Stimulated activated CD8-positive, alpha-beta memory T cell treated with anti-CD3 and anti-CD28 coated beads, Interleukin-2, amount 100 ng/mL, for 48 hours (primary cell): ENCODE data around the gene HOXA1.
"Not testable (repeated sequence)": the region's sequence is repeated elsewhere in the genome, so short reads cannot be mapped to it uniquely, and the experiment has no call there.

Experiments
- DNase-seq, 2 donors: peaks; one replicate each; pipeline ENCODE4 v3.0.0-alpha.2; 2020; ENCODE audit warnings: low read depth in 2 of 2

HOXA1 gene

DNA sequence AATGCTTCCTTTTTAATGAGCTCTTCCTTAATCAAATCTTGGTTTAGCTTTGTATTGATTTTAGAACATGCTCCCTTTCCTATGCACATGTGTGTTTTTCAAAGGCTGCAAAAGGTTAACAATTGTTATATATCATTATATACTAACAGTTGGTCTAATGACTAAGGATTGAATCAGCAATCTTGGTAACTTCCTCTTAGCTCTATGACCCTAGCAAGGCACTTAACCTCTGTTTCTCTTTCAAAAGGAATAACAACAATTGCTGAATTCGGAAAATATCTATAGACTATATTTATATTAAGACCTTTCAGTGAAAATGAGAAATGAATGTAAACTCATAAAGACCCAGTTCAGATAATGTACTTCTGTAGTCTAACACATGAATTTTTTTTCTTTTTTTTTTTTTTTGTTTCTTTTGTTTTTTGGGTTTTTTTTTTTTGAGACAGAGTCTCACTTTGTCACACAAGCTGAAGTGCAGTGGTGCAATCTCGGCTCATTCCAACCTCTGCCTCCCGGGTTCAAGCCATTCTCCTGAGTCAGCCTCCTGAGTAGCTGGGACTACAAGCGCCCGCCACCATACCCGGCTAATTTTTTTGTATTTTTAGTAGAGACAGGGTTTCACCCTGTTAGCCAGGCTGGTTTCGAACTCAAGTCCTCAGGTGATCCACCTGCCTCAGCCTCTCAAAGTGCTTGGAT is 48.8 kb downstream of the HOXA1 start:
- DNase-seq = no peak

DNA sequence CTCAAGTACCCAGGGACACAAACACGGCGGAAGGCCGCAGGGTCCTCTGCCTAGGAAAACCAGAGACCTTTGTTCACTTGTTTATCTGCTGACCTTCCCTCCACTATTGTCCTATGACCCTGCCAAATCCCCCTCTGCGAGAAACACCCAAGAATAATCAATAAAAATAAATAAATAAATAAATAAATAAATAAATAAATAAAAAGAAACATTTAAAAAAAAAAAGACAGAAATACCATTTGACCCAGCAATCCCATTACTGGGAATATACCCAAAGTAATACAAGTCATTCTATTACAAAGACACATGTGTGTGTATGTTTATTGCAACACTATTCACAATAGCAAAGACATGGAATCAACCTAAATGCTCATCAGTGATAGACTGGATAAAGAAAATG is 49.8 kb downstream of the HOXA1 start:
- DNase-seq = not testable (repeated sequence)

DNA sequence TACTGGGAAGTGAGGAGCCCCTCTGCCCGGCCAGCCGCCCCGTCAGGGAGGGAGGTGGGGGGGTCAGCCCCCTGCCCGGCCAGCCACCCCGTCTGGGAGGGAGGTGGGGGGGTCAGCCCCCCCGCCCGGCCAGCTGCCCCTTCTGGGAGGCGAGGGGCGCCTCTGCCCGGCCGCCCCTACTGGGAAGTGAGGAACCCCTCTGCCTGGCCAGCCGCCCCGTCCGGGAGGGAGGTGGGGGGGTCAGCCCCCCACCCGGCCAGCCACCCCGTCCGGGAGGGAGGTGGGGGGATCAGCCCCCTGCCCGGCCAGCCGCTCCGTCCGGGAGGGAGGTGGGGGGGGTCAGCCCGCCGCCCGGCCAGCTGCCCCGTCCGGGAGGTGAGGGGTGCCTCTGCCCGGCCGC is 50.7 kb downstream of the HOXA1 start:
- not testable (repeated sequence) for DNase-seq
